Activated naive CD4-positive, alpha-beta T cell treated with anti-CD3 and anti-CD28 coated beads, Interleukin-2, amount 50 U/mL, for 24 hours (primary cell): ENCODE measurements around the gene DNAAF3.

Experiments used
- H3K27ac Mint-ChIP-seq: one replicate; pipeline ENCODE4 v1.8.0; 2021; ENCODE audit warnings: mild to moderate bottlenecking, mixed read lengths
- H3K27me3 Mint-ChIP-seq: one replicate; pipeline ENCODE4 v1.8.0; 2021; ENCODE audit warnings: mixed read lengths
- H3K36me3 Mint-ChIP-seq: one replicate; pipeline ENCODE4 v1.8.0; 2021; ENCODE audit warnings: mixed read lengths
- H3K4me1 Mint-ChIP-seq: one replicate; pipeline ENCODE4 v1.8.0; 2021; ENCODE audit warnings: mixed read lengths
- H3K4me3 Mint-ChIP-seq: one replicate; pipeline ENCODE4 v1.8.0; 2021; ENCODE audit warnings: mild to moderate bottlenecking, mixed read lengths
- H3K9me3 Mint-ChIP-seq: one replicate; pipeline ENCODE4 v1.8.0; 2021; ENCODE audit warnings: mixed read lengths

The DNAAF3 gene

GRCh38 chr19:55116232-55116858 lies 50.1 kb downstream of the DNAAF3 start:
- Mint-ChIP-seq H3K36me3 (peaks cover 2% of the 10 kb centered on the region), H3K27ac (peak overlapping the region; percentile 88)

GRCh38 chr19:55115446-55116065 lies 50.9 kb downstream of the DNAAF3 start:
- Mint-ChIP-seq H3K27me3 (no peaks in the 10 kb centered on the region), H3K4me1 (peaks cover 25% of the 10 kb centered on the region)

More at GRCh38 chr19:55116232-55116858, 50.1 kb downstream of the DNAAF3 start:
- Mint-ChIP-seq H3K27me3 (no peaks in the 10 kb centered on the region), H3K9me3 (no peaks in the 10 kb centered on the region), H3K4me1 (peaks cover 25% of the 10 kb centered on the region), H3K4me3 (peak overlapping the region; percentile 93)

GRCh38 chr19:55114566-55115145 lies 51.8 kb downstream of the DNAAF3 start:
- Mint-ChIP-seq H3K27ac (no peak overlapping the region), H3K9me3 (no peaks in the 10 kb centered on the region)

More at GRCh38 chr19:55115446-55116065, 50.9 kb downstream of the DNAAF3 start:
- H3K4me3 Mint-ChIP-seq = peak overlapping the region; percentile 93
- H3K36me3 Mint-ChIP-seq = peaks cover 5% of the 10 kb centered on the region
- peak overlapping the region; percentile 52 for H3K27ac Mint-ChIP-seq
- H3K9me3 Mint-ChIP-seq = no peaks in the 10 kb centered on the region

GRCh38 chr19:55113570-55114039 lies 52.8 kb downstream of the DNAAF3 start:
- H3K4me3 Mint-ChIP-seq = no peak overlapping the region
- H3K27ac Mint-ChIP-seq = no peak overlapping the region
- no peaks in the 10 kb centered on the region for H3K9me3 Mint-ChIP-seq
- H3K36me3 Mint-ChIP-seq = peaks cover 5% of the 10 kb centered on the region
- H3K4me1 Mint-ChIP-seq = peaks cover 20% of the 10 kb centered on the region
- no peaks in the 10 kb centered on the region for H3K27me3 Mint-ChIP-seq

More at GRCh38 chr19:55114566-55115145, 51.8 kb downstream of the DNAAF3 start:
- Mint-ChIP-seq H3K4me1 (peaks cover 25% of the 10 kb centered on the region), H3K27me3 (no peaks in the 10 kb centered on the region), H3K4me3 (peak overlapping the region; percentile 93), H3K36me3 (peaks cover 5% of the 10 kb centered on the region)

GRCh38 chr19:55112777-55113569 lies 53.4 kb downstream of the DNAAF3 start:
- H3K27me3 Mint-ChIP-seq = no peaks in the 10 kb centered on the region
- H3K4me3 Mint-ChIP-seq = no peak overlapping the region
- H3K36me3 Mint-ChIP-seq = peaks cover 6% of the 10 kb centered on the region
- peaks cover 20% of the 10 kb centered on the region for H3K4me1 Mint-ChIP-seq
- no peaks in the 10 kb centered on the region for H3K9me3 Mint-ChIP-seq
- H3K27ac Mint-ChIP-seq = no peak overlapping the region

GRCh38 chr19:55112246-55112776 lies 54.1 kb downstream of the DNAAF3 start:
- Mint-ChIP-seq H3K36me3 (peaks cover 4% of the 10 kb centered on the region), H3K4me3 (no peak overlapping the region), H3K27ac (no peak overlapping the region), H3K27me3 (no peaks in the 10 kb centered on the region), H3K4me1 (peaks cover 16% of the 10 kb centered on the region), H3K9me3 (no peaks in the 10 kb centered on the region)

- peaks cover 16% of the 10 kb centered on the region for H3K4me1 Mint-ChIP-seq
- no peaks in the 10 kb centered on the region for H3K9me3 Mint-ChIP-seq
- H3K27me3 Mint-ChIP-seq = no peaks in the 10 kb centered on the region
- no peak overlapping the region for H3K4me3 Mint-ChIP-seq
- H3K27ac Mint-ChIP-seq = no peak overlapping the region
- peaks cover 4% of the 10 kb centered on the region for H3K36me3 Mint-ChIP-seq
These were observed 55.1 kb downstream of the DNAAF3 start for GRCh38 chr19:55111238-55111831.

- Mint-ChIP-seq H3K9me3 (no peaks in the 10 kb centered on the region), H3K4me3 (no peak overlapping the region), H3K36me3 (peaks cover 7% of the 10 kb centered on the region), H3K27ac (peak overlapping the region; percentile 85), H3K27me3 (no peaks in the 10 kb centered on the region), H3K4me1 (no peaks in the 10 kb centered on the region)
These were observed 56.7 kb downstream of the DNAAF3 start for GRCh38 chr19:55109527-55110291.
